OCI-M2 (cell line): ENCODE data around the gene MED8.
A peak's percentile ranks its signal among the peaks of the same experiment; 100 is the strongest.

Experiments
- DNase-seq: peaks from one replicate; lab custom pipeline; 2025; ENCODE audit not compliant: unreplicated experiment; lab: John Stamatoyannopoulos, UW

Gene MED8, protein sequence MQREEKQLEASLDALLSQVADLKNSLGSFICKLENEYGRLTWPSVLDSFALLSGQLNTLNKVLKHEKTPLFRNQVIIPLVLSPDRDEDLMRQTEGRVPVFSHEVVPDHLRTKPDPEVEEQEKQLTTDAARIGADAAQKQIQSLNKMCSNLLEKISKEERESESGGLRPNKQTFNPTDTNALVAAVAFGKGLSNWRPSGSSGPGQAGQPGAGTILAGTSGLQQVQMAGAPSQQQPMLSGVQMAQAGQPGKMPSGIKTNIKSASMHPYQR

DNA sequence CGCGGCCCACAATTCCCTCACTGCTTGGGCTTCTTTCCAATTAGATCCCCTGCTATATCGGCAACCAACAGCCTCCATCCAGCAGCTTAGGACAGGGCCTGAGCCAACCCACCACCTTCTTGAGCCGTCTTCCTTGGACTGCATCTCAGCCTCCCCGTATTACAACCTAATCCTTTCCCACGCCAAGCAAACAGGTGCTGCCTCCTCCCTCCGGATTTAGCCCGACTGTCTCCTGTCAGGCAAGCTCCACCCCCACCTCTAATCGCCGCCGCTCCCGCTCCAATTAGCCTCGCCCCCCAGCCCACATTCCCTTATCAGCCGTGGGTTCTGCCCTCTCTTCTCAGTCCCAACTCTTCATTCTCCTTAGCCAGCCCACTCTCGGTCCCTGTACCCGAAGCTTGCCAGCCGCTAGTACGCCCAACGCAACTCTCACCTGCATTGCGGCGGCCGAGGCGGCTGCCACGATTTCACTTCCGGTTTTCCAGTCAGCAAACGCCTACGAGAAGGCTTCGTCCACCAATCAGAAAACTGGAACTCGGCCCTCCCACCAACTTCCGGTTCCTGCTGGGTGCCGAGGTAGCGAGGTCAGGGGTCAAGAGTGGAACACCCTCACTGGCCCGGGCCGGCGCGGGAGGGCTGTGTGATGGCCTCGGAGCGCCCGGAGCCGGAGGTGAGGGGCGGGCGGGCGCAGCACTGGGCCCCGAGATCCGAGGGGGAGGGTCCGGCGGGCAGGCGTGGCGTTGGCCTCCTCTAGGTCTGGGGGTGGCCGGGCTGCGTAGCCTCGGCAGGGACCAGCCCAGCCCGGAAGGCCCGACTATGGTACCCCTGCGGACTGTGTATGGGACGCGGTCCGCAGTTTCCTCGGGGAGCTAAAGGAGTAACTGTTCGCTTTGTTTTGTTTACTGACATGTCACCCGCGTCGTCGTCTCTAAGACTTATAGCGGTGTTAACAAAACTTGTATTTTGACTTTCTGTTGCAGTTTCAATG is at the start of gene MED8, which contains the start of gene SZT2:
MED8 (minus strand) TSS at position 475 of the 988 bp plus-strand sequence; CDS start at position 439, 36 bp downstream.
SZT2 (plus strand) TSS at position 574 of the 988 bp plus-strand sequence; CDS start at position 644, 70 bp downstream.
- peak; percentile 77 for DNase-seq

DNA sequence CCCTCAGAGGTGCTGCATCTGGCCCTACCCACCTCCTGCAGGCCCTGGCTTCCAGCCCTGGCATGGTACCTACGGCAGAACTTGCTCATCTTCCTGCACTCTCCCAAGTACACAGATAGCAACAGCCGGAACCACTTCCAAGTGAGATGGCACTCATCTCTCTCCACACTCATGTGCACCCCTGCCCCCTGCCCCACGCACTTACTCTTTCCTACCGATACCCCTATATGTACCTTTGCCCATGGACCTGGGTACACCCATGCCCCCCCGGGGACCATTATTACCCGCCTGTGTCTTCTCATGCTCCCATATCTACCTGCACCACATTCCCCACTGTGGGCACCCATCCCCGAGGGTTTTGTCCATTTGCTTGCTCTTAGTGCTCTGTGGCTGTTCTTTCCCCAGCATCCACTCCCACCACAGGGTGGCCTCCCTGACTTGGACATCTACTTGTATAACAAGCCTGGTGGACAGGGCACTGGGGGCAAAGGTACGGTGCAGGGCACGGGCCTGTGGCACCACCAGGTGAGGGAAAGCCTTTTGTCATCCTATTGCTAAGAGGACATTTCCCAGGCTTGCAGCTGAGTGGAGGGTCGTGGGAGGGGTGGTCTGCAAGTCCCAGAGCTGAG is 49.5 kb upstream of the MED8 start:
- DNase-seq: no peak

DNA sequence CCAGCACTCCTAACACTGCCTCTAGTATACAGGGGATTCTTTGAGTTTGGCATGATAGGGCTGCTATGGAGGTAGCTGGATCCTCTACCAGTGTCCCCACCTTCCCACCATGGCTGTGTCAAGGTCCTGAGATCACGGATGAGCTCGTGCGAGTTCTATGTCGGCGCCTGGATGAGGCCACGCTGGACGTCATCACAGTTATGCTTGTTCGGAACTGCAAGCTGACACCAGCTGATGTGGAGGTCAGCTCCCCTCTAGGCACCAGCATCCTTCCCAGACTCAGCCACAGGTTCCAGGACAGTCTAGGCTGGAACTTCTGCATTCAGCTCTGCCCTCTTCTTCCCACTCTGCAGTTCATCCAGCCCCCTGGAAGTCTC is 49.0 kb upstream of the MED8 start:
- DNase-seq: no peak

DNA sequence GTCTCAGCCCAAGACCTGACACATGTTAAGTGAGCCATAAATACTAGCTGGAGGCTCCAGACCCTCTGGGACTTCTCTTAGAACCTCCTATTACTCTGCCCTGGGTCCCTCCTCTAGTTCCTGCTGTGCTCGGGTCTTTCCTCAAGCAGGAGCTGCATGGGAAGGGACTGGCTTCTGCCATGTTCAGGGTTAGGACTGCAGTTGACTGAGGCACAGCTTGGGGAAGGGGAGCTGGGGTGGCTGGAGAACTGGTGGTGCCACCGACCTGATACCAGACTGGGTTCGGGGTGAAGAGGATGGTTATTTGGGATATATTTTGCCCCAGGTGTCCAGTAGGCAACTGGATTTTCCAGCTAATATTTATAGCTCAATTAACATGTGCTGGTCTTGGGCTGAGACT is 48.4 kb upstream of the MED8 start:
- DNase-seq: no peak

DNA sequence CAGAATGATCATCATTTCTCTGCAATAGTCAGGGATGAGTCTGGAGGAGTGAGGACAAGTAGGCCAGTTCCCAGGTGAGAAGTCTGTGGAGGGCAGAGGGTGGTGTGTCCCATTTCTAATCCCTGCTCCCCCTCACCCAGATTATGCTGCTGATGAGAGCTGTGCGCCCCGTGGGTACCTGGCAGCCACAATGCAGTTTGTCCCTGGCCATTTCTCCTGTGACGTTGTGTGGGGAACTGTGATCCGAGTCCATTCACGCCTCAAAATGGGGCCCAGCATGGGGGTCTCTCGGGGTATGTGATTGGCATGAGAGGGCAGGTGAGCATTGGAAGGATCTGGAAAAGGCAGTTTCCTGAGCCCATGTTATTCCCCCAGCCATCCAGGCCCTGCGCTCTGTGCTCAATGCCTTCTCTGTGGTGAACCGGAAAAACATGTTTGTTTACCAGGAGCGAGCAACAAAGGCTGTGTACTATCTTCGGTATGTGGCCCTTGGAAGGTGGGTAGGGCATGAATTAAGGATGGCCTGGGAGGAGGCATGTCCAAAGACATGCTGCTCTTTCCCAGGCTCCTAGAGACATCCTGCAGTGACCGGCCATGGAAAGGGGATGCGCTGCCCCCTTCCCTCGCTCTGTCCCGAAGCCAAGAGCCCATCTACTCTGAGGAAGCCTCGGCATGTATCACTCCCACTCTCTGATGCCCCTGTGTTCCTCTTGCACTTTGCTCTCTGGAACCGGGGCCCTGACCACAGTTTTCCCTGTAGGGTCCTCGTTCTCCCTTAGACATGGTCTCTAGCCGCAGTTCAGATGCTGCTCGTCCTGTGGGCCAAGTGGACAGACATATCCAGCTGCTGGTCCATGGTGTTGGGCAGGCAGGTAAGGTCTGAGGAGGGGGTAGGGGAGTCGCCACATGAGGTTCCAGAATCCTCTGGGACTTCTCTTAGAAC is 47.7 kb upstream of the MED8 start:
- no peak for DNase-seq

DNA sequence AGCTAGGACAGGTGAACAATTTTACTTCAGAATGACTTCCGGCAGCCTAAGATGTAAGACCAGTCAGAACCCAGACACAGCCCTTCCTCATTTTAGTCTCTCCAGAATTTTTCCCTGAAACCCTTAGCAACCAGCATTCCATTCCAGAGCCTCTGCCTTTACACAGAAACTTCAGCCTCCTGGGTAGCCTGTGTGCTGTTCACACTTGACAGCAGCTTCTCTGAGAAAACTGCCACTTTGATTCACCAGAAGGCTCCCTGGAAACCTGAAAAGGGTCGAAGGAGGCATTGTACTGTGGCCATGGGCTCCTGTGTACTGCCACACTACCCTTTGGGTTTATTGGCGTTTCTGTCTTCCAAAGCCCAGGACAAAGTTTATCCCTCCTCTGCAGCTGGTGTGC is 46.8 kb upstream of the MED8 start:
- DNase-seq: no peak

DNA sequence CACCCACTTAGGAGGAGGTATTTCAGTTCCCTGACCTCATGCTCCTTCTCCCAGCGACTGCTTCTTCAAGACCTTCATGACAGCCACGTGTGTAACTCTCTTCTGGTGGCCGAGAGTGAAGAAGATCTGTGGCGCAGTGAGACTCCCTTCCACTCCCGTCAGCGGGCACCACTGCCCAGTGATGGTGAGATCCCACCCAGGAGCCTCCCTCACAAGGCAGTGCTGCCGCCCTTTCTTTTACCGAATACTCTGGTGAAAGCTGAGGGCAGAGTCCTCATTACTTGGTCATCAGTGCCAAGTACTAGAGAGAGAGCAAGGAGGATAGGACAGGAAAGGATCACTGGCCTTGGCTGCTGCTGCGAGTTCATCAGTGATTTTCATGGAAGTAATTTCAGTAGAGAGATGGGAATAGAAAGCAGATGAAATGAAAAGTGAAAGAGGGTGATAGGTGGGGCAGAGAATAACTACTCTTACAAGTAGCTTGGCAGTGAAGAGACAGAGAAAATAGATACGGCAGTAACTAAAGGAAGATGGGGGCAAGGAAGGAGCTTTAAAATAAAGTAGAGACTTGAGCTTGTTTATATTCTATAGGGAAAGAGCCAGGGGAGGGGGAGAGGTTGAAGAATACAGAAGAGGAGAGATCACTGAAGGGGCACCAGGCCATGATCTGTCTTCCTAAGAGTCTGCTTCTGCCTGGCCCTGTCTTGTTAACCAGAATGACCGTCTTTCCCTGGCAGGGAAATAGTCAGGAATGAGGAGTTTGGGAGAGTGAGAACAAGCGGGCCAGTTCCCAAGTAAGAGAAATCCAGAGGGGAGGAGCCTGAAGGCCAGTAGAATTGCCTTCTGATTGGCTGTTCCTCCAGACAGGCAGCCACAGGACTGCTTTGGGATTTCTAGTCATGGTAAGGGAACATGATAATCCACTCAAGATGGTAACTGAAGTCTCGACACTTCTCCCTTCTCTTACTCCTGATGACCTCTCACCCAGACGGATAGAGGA is 45.8 kb upstream of the MED8 start:
- DNase-seq: no peak

DNA sequence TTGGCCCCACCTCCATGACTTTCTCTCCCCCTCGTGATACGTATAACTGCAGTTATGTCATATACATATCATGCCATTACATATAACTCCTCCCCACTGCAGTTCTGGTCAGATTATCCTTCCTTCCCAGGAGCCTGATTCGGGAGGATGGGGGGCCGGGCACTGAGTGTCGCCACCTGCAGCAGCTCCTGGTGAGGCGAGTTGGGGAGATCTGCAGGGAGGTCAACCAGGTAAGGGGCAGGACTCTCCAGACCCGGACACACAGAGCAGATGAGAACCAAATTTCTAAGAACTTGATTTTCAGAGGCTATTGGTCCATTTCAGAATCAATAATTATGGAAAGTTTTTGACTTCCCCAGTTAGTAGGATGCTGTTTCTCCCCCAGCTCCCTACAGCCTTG is 44.7 kb upstream of the MED8 start:
- no peak for DNase-seq

DNA sequence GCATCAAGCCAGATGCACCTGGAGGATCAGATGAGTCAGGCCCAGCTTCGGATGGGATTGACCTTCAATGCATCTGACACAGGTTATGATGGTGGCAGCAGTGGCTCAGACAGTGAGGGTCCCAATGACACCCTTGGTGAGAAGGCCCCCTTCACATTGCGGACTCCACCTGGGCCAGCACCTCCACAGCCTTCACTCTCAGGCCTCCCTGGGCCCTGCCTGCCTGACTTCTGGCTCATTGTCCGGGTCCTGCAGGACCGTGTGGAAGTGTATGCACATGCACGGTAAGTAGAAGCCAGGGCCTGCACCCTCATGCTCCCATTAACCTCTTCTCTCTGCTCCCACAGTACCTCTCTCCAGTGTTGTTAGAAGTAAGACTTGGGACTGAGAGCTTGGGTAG is 43.3 kb upstream of the MED8 start:
- DNase-seq: no peak

DNA sequence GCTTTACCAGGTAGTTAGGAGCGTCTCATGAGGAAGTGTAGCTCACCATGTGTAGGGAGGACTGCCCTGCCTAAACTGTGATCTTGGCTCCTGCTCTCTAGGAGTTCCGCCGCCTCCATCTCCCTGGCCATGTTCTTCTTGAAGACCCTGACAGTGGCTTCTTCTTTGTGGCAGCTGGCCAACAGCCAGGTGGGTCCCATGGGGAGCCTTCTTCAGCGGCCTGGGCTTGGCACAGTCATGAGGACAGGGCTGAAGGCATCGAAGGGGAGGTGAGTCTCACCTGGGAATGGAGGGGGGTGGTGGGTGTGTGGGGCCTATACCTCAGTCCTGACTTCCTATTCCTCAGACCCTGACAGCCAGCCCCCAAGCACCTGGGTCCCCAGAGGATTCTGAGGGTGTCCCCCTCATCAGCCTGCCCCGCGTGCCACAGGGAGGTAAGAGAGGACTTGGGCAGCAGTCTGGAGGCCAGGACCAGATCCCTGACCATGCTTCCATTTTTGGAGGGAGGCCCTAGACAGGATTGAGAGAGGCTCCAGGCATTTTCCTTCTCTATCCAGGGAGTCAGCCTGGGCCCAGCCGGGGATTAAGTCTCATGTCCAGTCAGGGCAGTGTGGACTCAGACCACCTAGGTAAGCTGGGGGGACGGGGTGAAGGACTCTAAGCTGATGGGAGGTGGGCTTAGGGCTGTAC is 42.7 kb upstream of the MED8 start:
- no peak for DNase-seq

DNA sequence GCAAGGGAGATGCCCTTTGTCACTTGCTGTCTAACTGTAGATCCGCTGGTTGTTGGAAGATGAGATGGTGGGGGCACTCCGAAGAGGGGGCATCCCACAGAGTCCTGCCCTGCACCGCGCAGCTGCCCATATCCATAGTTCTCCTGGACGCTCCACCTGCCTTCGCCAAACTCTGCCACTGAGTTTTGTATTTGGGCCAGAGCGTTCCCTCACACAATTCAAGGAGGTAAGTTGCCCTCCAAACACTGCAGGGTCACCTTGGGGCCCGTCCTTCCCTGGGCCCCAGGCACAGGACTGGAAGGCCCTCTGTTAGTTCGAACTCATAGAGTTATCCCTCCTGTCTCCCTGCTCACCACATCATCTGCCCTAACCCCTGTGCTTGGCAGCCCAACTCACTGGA is 42.1 kb upstream of the MED8 start:
- no peak for DNase-seq

DNA sequence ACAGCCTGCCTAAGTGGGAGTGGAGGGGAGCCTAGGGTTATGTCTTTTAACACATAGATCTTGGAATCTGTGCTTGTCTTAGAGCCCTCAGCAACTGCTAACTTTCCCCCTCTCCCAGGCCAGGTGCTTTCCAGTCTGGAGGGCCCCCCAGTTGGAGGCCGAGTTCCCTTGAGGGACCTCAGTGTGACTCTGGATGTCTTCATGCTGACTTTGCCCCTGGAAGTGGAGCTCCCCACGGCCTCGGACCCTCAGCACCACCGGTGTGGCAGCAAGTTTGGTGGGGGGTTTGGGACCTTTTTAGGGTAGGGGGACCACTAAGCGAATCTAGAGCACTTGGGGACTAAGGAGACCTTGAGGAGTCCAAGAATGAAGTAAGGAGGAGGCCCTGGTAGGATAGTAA is 41.2 kb upstream of the MED8 start:
- no peak for DNase-seq

DNA sequence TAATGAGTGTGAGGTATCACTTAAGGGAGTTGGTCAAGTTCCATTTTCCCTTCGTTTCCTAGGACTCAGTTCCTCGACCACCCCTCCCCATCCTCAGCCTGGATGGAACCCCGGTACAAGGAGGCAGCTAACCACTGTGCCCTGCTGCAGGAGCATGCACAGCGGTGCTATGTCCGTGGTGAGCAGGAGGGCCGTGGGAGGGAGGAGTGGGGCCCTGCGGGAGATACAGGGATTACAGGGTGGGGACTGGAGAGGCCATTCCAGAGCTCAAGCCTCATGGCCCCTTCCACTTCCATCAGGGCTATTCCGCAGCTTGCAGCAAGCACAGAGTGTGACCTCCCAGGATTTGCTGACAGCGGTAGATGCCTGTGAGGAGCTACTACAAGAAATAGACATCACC is 38.3 kb upstream of the MED8 start:
- DNase-seq: no peak

DNA sequence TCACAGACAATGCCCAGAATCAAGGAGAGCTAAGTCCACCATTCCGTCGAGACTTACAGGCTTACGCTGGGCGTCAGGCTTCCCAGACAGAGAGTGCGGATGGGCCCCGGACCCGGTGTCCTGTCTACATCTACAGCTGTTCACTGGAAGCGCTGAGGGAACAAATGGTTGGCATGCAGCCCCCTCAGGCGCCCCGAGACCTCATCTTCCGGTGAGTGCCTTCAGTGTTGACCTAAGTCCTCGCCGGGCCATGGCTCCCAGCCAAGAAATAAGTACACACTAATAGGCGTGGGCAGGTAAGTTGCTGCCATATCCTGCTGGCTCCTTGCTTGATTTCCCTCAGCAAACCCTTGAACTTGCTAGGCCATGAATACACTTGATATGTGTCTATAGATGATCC is 37.9 kb upstream of the MED8 start:
- DNase-seq: no peak

DNA sequence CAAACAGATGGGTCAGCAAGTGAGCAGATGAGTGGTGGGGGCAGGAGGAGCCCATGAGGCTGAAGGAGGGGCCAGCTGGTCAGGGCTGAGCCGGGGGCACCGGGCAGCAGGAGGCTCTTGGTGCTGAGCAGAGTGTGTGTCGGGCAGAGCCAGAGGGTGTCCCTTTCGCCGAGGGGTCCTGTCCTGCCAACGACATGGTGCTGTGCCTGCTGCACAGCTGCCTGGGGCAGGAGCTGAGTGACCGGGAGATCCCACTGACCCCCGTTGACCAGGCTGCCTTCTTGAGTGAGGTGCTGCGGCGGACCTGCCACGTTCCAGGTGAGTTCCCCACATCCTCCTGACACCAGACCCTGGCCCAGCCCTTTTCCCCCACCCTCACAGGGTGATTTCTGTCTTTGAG is 36.6 kb upstream of the MED8 start:
- DNase-seq: no peak

DNA sequence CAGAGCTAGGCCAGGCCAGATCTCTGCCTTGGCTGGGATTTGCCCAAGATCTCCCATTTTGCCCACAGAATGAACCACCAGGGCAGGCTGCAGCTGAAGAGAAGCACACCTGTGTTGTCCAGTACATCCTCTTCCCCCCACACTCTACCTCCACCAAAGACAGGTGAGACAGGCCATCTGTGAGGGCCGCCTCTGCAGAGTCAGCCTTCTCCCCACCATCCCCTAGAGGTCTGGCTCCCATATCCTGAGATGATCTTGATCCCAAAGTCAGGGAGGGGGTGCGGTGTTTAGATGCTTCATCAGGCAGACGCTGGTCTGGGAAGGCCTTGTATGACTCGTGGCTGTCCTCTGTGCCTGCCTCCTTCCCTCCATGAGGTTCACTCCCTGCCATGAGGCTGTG is 35.4 kb upstream of the MED8 start:
- no peak for DNase-seq

DNA sequence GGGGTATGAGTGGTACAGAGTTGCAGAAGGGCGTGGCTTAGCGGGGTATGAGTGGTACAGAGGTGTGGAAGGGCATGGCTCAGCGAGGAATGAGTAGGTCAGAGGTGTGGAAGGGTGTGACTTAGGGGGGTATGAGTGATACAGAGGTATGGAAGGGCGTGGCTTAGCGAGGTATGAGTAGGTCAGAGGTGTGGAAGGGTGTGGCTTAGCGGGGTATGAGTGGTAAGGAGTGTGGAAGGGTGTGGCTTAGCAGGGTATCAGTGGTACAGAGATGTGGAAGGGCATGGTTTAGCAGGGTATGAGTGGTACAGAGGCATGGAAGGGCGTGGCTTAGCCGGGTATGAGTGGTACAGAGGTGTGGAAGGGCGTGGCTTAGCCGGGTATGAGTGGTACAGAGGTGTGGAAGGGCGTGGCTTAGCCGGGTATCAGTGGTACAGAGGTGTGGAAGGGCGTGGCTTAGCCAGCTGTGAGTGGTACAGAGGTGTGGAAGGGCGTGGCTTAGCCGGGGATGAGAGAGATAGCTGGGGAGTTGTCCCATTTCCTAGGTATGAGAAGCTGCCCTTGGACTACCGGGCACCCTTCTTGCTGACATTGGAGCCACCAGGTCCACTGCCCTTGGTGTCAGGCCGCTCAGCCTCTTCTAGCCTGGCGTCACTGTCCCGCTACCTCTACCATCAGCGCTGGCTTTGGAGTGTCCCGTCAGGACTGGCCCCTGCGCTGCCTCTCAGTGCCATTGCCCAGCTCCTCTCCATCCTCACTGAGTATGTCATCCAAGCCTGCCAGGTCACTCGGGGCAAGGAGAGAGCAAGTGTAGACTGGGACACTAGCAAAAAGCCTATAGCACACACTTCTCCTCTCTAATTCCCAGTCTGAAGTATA is 34.3 kb upstream of the MED8 start:
- no peak for DNase-seq
